Measurements from ENCODE around the gene CTXN1. TPM values are rescaled to one million over a fixed set of nuclear protein-coding genes. Genes with fewer than 3 reads are reported as not detected.
A peak's percentile ranks its signal among the peaks of the same experiment; 100 is the strongest.

Gene CTXN1
- total RNA-seq, 1 donor from 2014 or later, result 14.2 TPM

DNA sequence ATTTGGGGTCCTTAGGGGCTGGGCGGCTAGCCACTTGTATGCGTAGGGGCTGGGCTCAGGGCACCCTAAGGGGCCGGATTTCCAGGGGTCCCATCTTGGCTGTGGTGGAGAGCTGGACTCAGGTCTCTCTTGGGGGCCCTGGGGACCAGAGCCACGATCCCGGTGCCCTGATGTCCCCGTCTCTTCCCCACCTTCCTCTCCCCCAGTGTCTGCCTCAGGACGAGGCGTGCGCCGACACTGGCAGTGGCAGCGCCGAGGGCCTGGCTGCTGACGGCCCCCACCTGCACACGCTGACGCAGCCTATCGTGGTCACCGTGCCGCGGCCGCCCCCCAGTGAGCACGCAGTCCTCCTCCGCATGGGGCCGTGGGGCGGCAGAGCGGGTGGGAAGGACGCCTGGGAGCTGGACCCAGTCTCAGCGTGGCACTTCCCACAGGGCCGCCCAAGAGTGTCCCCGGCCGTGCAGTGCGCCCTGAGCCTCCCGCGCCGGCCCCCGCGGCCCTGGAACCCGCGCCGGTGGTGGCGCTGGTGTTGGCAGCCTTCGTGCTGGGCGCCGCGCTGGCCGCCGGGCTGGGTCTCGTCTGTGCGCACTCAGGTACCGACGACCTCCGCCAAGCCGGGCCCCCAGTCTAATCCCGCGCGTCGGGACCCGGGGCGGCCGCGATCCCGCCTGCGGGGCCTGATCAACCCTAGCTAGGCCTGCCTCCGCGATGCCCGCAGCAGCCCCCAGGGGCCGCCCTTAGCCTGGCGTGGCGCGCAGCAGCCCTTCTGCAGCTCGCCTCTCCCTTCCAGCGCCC, 8.5 kb downstream of the CTXN1 start:
- DNase-seq (ENCODE audit: extremely low spot score in 2 of 2), result no peak
- Histone ChIP-seq H3K9me3 (no peaks in the 10 kb centered on the region), H3K4me3 (peak overlapping the region; percentile 41 to 48), H3K27ac (peak overlapping the region; percentile 63), H3K36me3 (peaks cover 0 to 22% of the 10 kb centered on the region in 2 donors), H3K4me1 (peaks cover 62% of the 10 kb centered on the region), H3K27me3 (no peaks in the 10 kb centered on the region)
- TF ChIP-seq POLR2AphosphoS5 (IDR thresholded peaks at IDR 0.05; ENCODE audit: insufficient read depth in 1 of 2, low read depth in 1 of 2), result no peak
- TF ChIP-seq, protein P1, sequence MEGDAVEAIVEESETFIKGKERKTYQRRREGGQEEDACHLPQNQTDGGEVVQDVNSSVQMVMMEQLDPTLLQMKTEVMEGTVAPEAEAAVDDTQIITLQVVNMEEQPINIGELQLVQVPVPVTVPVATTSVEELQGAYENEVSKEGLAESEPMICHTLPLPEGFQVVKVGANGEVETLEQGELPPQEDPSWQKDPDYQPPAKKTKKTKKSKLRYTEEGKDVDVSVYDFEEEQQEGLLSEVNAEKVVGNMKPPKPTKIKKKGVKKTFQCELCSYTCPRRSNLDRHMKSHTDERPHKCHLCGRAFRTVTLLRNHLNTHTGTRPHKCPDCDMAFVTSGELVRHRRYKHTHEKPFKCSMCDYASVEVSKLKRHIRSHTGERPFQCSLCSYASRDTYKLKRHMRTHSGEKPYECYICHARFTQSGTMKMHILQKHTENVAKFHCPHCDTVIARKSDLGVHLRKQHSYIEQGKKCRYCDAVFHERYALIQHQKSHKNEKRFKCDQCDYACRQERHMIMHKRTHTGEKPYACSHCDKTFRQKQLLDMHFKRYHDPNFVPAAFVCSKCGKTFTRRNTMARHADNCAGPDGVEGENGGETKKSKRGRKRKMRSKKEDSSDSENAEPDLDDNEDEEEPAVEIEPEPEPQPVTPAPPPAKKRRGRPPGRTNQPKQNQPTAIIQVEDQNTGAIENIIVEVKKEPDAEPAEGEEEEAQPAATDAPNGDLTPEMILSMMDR (IDR thresholded peaks at IDR 0.05), result peak in 2 of 3 experiments; percentile 17 to 51
- intact Hi-C loops (cut with DNase I), result loop anchor here (10.0 kb wide), 1 partner anchor 87 kb away; the partner anchor contains the start of gene ELAVL1

DNA sequence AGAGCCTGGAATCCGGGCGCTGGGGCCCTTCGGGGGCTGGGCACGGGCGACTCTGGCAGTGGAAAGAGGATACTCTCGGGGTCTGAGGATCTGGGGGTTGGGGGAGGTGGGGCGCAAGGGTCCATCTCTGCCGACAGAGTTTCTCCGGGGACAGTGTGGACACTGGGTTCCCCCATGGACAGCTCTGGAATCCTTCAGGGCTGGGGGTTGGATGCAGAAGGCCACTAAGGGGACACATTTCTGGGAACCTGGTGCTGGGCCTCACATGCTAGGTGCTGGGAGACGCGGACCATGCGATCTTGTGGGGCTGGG, 9.0 kb downstream of the CTXN1 start:
- intact Hi-C loops (cut with DNase I), result loop anchor here (10.0 kb wide), 1 partner anchor 88 kb away; the partner anchor contains the start of gene ELAVL1
- Histone ChIP-seq H3K27me3 (no peaks in the 10 kb centered on the region), H3K36me3 (peaks cover 0 to 22% of the 10 kb centered on the region in 2 donors), H3K9me3 (no peaks in the 10 kb centered on the region), H3K4me3 (peak overlapping the region; percentile 41 to 48), H3K4me1 (peaks cover 56% of the 10 kb centered on the region), H3K27ac (peak overlapping the region; percentile 63)
- TF ChIP-seq POLR2A (IDR thresholded peaks at IDR 0.05), result no peak
- TF ChIP-seq, protein P1 (IDR thresholded peaks at IDR 0.05), result no peak
- no peak for TF ChIP-seq POLR2AphosphoS5 (IDR thresholded peaks at IDR 0.05; ENCODE audit: insufficient read depth in 1 of 2, low read depth in 1 of 2)
- no peak for DNase-seq (ENCODE audit: extremely low spot score in 2 of 2)

DNA sequence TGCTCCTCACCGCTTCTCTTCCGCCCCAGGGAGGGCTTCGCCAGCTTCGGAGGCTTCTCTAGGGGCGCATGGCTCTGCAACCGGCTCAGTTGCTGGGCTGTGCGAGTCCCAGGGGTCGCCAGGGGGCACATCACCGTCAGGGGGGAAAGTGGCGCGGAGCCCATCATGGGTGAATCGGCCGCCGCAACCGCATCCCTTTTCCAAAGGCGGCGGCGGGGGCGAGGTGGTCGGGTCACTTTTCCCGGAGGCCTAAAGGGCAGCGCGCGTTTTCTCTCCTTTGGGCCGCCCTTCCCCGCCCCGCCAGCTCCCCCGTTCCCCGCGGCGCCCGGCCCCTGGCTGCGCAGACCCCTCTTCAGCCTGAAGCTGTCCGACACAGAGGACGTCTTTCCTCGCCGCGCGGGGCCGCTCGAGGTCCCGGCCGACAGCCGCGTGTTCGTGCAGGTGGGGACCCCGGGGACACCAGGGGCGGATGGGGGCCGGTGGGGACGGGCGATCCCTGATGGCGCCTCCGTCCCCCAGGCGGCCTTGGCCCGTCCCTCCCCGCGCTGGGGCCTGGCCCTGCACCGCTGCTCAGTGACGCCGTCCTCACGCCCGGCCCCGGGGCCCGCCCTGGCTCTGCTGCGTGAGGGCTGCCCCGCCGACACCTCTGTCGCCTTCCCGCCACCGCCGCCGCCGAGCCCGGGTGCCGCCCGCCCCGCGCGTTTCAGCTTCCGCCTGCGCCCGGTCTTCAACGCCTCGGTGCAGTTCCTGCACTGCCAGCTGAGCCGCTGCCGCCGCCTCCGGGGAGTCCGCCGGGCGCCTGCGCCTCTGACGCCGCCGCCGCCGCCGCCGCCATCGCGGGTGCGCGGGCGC, 9.6 kb downstream of the CTXN1 start:
- no peaks in the 10 kb centered on the region for H3K27me3 ChIP-seq
- H3K9me3 ChIP-seq, result no peaks in the 10 kb centered on the region
- intact Hi-C loops (cut with DNase I), result loop anchor here (10.0 kb wide), 1 partner anchor 88 kb away; the partner anchor contains the start of gene ELAVL1
- H3K27ac ChIP-seq, result peak overlapping the region; percentile 63
- peaks cover 50% of the 10 kb centered on the region for H3K4me1 ChIP-seq
- H3K36me3 ChIP-seq, result peaks cover 0 to 23% of the 10 kb centered on the region in 2 donors
- TF ChIP-seq, protein P1 (IDR thresholded peaks at IDR 0.05), result no peak
- TF ChIP-seq POLR2A (IDR thresholded peaks at IDR 0.05) (no peak), POLR2AphosphoS5 (IDR thresholded peaks at IDR 0.05; ENCODE audit: insufficient read depth in 1 of 2, low read depth in 1 of 2) (no peak)
- H3K4me3 ChIP-seq, result peak overlapping the region; percentile 41 to 48
- no peak for DNase-seq (ENCODE audit: extremely low spot score in 2 of 2)

DNA sequence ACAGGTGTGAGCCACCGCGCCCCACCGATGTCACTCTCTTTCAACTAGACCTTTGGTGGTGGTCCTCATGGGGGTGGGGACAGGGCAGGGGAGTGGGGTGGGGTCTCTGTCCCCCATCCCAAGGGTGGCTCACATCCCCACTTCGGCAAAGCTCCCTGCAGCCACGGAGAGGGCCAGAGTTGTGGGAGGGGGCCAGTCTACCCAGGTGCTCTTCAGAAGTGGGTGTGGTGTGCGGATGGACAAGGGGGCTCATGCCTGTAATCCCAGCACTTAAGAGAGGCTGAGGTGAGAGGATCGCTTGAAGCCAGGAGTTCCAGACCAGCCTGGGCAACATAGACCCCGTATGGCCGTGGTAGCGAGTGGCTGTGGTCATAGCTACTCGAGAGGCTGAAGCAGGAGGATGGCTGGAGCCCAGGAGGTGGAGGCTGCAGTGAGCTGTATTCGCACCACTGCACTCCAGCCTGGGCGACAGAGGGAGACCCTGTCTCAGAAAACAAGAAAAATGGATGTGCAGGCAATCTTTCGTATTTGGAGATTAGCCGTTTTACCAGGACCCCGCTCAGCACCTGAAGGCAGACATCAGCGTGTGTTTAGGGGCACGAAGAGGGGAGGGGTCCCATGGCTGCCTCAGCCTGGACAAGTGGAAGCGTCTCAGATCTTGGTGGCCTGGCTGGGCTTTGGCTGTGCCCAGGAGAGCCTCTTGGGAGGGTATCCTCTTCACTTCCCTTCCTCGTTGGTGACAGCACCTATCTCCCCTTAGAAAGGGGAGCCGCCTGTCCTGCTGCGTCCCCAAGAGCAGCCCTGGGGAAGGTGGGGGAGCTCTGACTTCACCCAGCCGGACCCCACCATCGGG, 10.5 kb downstream of the CTXN1 start:
- no peak for DNase-seq (ENCODE audit: extremely low spot score in 2 of 2)
- Histone ChIP-seq H3K4me3 (peak overlapping the region; percentile 41 to 48), H3K4me1 (peaks cover 46% of the 10 kb centered on the region), H3K27ac (peak overlapping the region; percentile 63), H3K36me3 (peaks cover 0 to 32% of the 10 kb centered on the region in 2 donors), H3K27me3 (no peaks in the 10 kb centered on the region), H3K9me3 (no peaks in the 10 kb centered on the region)
- intact Hi-C loops (cut with DNase I), result loop anchor here (10.0 kb wide), 1 partner anchor 89 kb away; the partner anchor contains the start of gene ELAVL1
- no peak for TF ChIP-seq POLR2A (IDR thresholded peaks at IDR 0.05)
- TF ChIP-seq, protein P1 (IDR thresholded peaks at IDR 0.05), result no peak
- TF ChIP-seq POLR2AphosphoS5 (IDR thresholded peaks at IDR 0.05; ENCODE audit: insufficient read depth in 1 of 2, low read depth in 1 of 2), result no peak

All from vagina (tissue), 2 donors.